Endothelial cell of umbilical vein (primary cell): ENCODE measurements around the gene ZNF365. TPM values are rescaled to one million over a fixed set of nuclear protein-coding genes. Genes with fewer than 3 reads are reported as not detected.

Experiments used
- BruUV-seq: library from RNA; stranded (reverse); fragments of 400-500 nt; replicated peaks from 2 replicates; lab custom pipeline; 2021; lab: Mats Ljungman, UMichigan
- CTCF ChIA-PET: fragments of 300-600, 350-600 bp; sonication (Branson Sonifier 250); formaldehyde crosslinking; loops from one replicate; lab custom pipeline; 2021; ENCODE audit warnings: antibody characterized with exemption, inconsistent platforms; lab: Charles Lee
- POLR2A ChIA-PET: fragments of 300-600, 350-600 bp; sonication (Branson Sonifier 250); formaldehyde crosslinking; loops from one replicate; lab custom pipeline; 2021; ENCODE audit warnings: antibody characterized with exemption, inconsistent platforms; lab: Charles Lee
- DNase-seq: peaks from one replicate; pipeline ENCODE4 v3.0.0-alpha.2; 2011; ENCODE audit warnings: low read depth, low spot score
- FAIRE-seq: peaks from 2 replicates; lab custom pipeline; 2011; peaks lifted over from hg19 to GRCh38; lab: Jason Lieb, UNC
- H2AFZ ChIP-seq: 2 replicates; pipeline ENCODE4 v1.6.0; 2012; ENCODE audit warnings: low read depth, low read length, control low read depth, inconsistent platforms
- H3K27ac ChIP-seq: 2 replicates; pipeline ENCODE4 v1.5.1; 2011; ENCODE audit warnings: low read depth, mild to moderate bottlenecking, control low read depth, low read length, moderate library complexity; ENCODE audit not compliant: insufficient read depth
- H3K27me3 ChIP-seq, 2 experiments: 2 replicates each; pipeline versions ENCODE4 v1.6.0 to v1.6.1; 2011; ENCODE audit warnings: low read length in 2 of 2, mixed read lengths in 1 of 2; ENCODE audit not compliant: control insufficient read depth in 2 of 2, insufficient read depth in 2 of 2
- H3K36me3 ChIP-seq, 2 experiments: 2 replicates in 1 of 2; 3 replicates in 1 of 2; pipeline ENCODE4 v1.5.1; 2011; ENCODE audit warnings: low read length in 2 of 2, mild to moderate bottlenecking in 1 of 2, moderate library complexity in 1 of 2; ENCODE audit not compliant: control insufficient read depth in 2 of 2, insufficient read depth in 2 of 2; ENCODE audit errors: extremely low read depth in 1 of 2
- H3K4me1 ChIP-seq: 3 replicates; pipeline ENCODE4 v1.5.1; 2011; ENCODE audit warnings: mild to moderate bottlenecking, low read length; ENCODE audit not compliant: control insufficient read depth, insufficient read depth; ENCODE audit errors: extremely low read depth
- H3K4me2 ChIP-seq: 2 replicates; pipeline ENCODE4 v1.6.1; 2011; ENCODE audit warnings: low read length, control low read depth, mixed read lengths; ENCODE audit not compliant: insufficient read depth
- H3K4me3 ChIP-seq, 3 experiments: fragments of 200-600 bp in 1 of 3; sonication (generic), shearing (Covaris generic) in 1 of 3; replicated peaks in 1 of 3; 2 replicates each; pipeline ENCODE4 v1.5.1; 2011 to 2016; ENCODE audit warnings: control low read depth in 3 of 3, low read length in 3 of 3, mild to moderate bottlenecking in 2 of 3, inconsistent platforms in 1 of 3, low read depth in 1 of 3, moderate library complexity in 1 of 3; ENCODE audit not compliant: insufficient read depth in 1 of 3
- H3K79me2 ChIP-seq: 2 replicates; pipeline ENCODE4 v1.6.0; 2012; ENCODE audit warnings: low read length, inconsistent platforms; ENCODE audit not compliant: control insufficient read depth, insufficient read depth
- H3K9ac ChIP-seq: replicated peaks from 2 replicates; pipeline ENCODE3; 2011; ENCODE audit warnings: low read length, control low read depth; ENCODE audit not compliant: insufficient read depth; ENCODE audit errors: extremely low read depth
- H3K9me1 ChIP-seq: replicated peaks from 3 replicates; pipeline ENCODE4 v1.6.0; 2011; ENCODE audit warnings: mild to moderate bottlenecking, low read length; ENCODE audit not compliant: control insufficient read depth, insufficient read depth; ENCODE audit errors: extremely low read depth
- H3K9me3 ChIP-seq: replicated peaks from 2 replicates; pipeline ENCODE4 v1.5.1; 2012; ENCODE audit warnings: low read length, inconsistent platforms; ENCODE audit not compliant: control insufficient read depth, insufficient read depth
- H4K20me1 ChIP-seq: replicated peaks from 2 replicates; pipeline ENCODE3; 2011; ENCODE audit warnings: mild to moderate bottlenecking, low read length; ENCODE audit not compliant: control insufficient read depth, insufficient read depth; ENCODE audit errors: extremely low read depth
- CTCF ChIP-seq, 2 donors: IDR thresholded peaks; 1 replicate in 1 of 2; 2 replicates in 1 of 2; pipeline ENCODE4 v1.5.1; 2011; ENCODE audit warnings: low read length in 2 of 2, mild to moderate bottlenecking in 2 of 2, moderate library complexity in 2 of 2, control low read depth in 1 of 2, inconsistent platforms in 1 of 2, low read depth in 1 of 2; ENCODE audit not compliant: insufficient read depth in 1 of 2; ENCODE audit errors: extremely low read depth in 1 of 2
- EZH2 ChIP-seq: IDR thresholded peaks from 2 replicates; pipeline ENCODE4 v1.6.1; 2012; ENCODE audit warnings: borderline replicate concordance, low read depth, mild to moderate bottlenecking, moderate library complexity, low read length, inconsistent platforms; ENCODE audit not compliant: severe bottlenecking
- FOS ChIP-seq: IDR thresholded peaks from 2 replicates; pipeline ENCODE4 v1.6.1; 2011; ENCODE audit warnings: mild to moderate bottlenecking, low read length, moderate library complexity, borderline replicate concordance; ENCODE audit not compliant: insufficient read depth
- GATA2 ChIP-seq: IDR thresholded peaks from 2 replicates; pipeline ENCODE4 v1.7.0; 2011; ENCODE audit warnings: low read depth, mild to moderate bottlenecking, moderate library complexity, mixed read lengths, low read length; ENCODE audit not compliant: insufficient read length, insufficient read depth
- JUN ChIP-seq: IDR thresholded peaks from 2 replicates; pipeline ENCODE4 v1.6.1; 2011; ENCODE audit warnings: borderline replicate concordance, low read depth; ENCODE audit not compliant: insufficient read length, insufficient read depth
- MAX ChIP-seq: IDR thresholded peaks from 2 replicates; pipeline ENCODE4 v1.6.1; 2011; ENCODE audit not compliant: insufficient read depth, insufficient read length
- MYC ChIP-seq: IDR thresholded peaks from one replicate; pipeline ENCODE4 v1.6.1; 2011; ENCODE audit warnings: mild to moderate bottlenecking, low read depth, low read length
- POLR2A ChIP-seq: IDR thresholded peaks from 2 replicates; pipeline ENCODE4 v1.6.1; 2012; ENCODE audit warnings: low read depth, mild to moderate bottlenecking, control low read depth, low read length
- POLR2AphosphoS5 ChIP-seq: IDR thresholded peaks from 2 replicates; pipeline ENCODE4 v1.6.1; 2012; ENCODE audit warnings: low read depth, mild to moderate bottlenecking, control low read depth, low read length, moderate library complexity; ENCODE audit not compliant: insufficient read depth
- dilution Hi-C: fragments of 300-500 bp; cut with MboI; formaldehyde crosslinking; loops from one replicate; pipeline ENCODE4 v1.15.0; 2019; ENCODE audit warnings: low sequenced_read_pairs; ENCODE audit not compliant: extremely low pct_ligation_motif_present
- intact Hi-C: fragments of 100-400 bp; cut with micrococcal nuclease; formaldehyde crosslinking; loops from one replicate; pipeline ENCODE4 v1.10.0; 2022
- polyA plus RNA-seq, 4 experiments: library from polyadenylated mRNA; depleted of rRNA in 3 of 4; stranded (reverse) in 3 of 4; unstranded in 1 of 4; fragments of >200 nt; gene quantifications; 2 replicates each; pipeline versions ENCODE4 v1.2.1 to v1.2.3, GENCODE V29; 2011 to 2012; ENCODE audit warnings: missing spikeins in 1 of 4
- total RNA-seq: library from RNA; stranded (reverse); gene quantifications from 2 replicates; pipeline ENCODE4 v1.2.3, GENCODE V29; 2021

Gene ZNF365
- total and polyA plus RNA-seq, 2 donors (not counting 3 experiments of a cell fraction or from before 2014, with no cell fraction given), result 1.3 to 2.9 TPM

- Histone ChIP-seq H3K4me1 (no peaks in the 10 kb centered on the region), H3K36me3 (no peaks in the 10 kb centered on the region), H3K9ac (no peak overlapping the region), H3K4me3 (no peak overlapping the region), H3K27ac (no peak overlapping the region), H2AFZ (no peak overlapping the region), H3K9me1 (no peaks in the 10 kb centered on the region), H3K9me3 (no peaks in the 10 kb centered on the region), H3K79me2 (no peaks in the 10 kb centered on the region), H3K4me2 (no peak overlapping the region), H4K20me1 (no peaks in the 10 kb centered on the region), H3K27me3 (no peaks in the 10 kb centered on the region)
- TF ChIP-seq MYC (no peak), POLR2AphosphoS5 (no peak), EZH2 (no peak), JUN (no peak), FOS (no peak)
- FAIRE-seq (no peak), DNase-seq (no peak)
- CTCF ChIA-PET, result interaction anchor here (1.5 kb wide), 1 partner anchor 11 kb away, joined by 6 read pairs; no protein-coding TSS in a partner anchor
- intact Hi-C loops (no loop called here), dilution Hi-C loops (no loop called here)
- POLR2A ChIA-PET, result no interaction called here
- no TSS peak for BruUV-seq
Observed at GRCh38 chr10:62413048-62413447, 38.9 kb downstream of the ZNF365 start.

- H3K27ac ChIP-seq, result no peak overlapping the region
- POLR2A ChIA-PET, result no interaction called here
- DNase-seq (no peak), FAIRE-seq (no peak)
- no peak overlapping the region for H3K4me3 ChIP-seq
- no peak overlapping the region for H3K4me2 ChIP-seq
- no peak overlapping the region for H2AFZ ChIP-seq
- no peaks in the 10 kb centered on the region for H3K9me1 ChIP-seq
- intact Hi-C loops (no loop called here), dilution Hi-C loops (no loop called here)
- H3K9ac ChIP-seq, result no peak overlapping the region
- no peaks in the 10 kb centered on the region for H3K36me3 ChIP-seq
- no peaks in the 10 kb centered on the region for H3K79me2 ChIP-seq
- no peaks in the 10 kb centered on the region for H3K27me3 ChIP-seq
- H4K20me1 ChIP-seq, result no peaks in the 10 kb centered on the region
- H3K4me1 ChIP-seq, result no peaks in the 10 kb centered on the region
- no peaks in the 10 kb centered on the region for H3K9me3 ChIP-seq
- TF ChIP-seq POLR2AphosphoS5, result no peak
- no peak for TF ChIP-seq MYC
- TF ChIP-seq JUN, result no peak
- no peak for TF ChIP-seq GATA2
- no peak for TF ChIP-seq FOS
- no peak for TF ChIP-seq EZH2
- TF ChIP-seq POLR2A, result no peak
- no peak for TF ChIP-seq CTCF (IDR thresholded peaks at IDR 0.05; ENCODE audit: extremely low read depth in 1 of 2, insufficient read depth in 1 of 2, low read depth in 1 of 2, low read length in 2 of 2)
- no peak for TF ChIP-seq MAX
- CTCF ChIA-PET, result interaction anchor here (0.6 to 1.3 kb wide), 18 partner anchors 8 to 404 kb away, joined by 3 to 28 read pairs (median 4); partner anchors contain the start of gene RTKN2
- no TSS peak for BruUV-seq
Observed at GRCh38 chr10:62413652-62414051, 39.5 kb downstream of the ZNF365 start.
